GM12878 (cell line): ENCODE results near the gene DUOXA2. TPM values are rescaled to one million over a fixed set of nuclear protein-coding genes. Genes with fewer than 3 reads are reported as not detected.

ENCODE experiments used
- ATAC-seq: fragments of 200-7000 bp; cut with Tn5 transposase; 3 replicates; pipeline ENCODE4 v1.9.1; 2020; ENCODE audit warnings: mild to moderate bottlenecking, moderate library complexity
- BruUV-seq: library from RNA; stranded (reverse); fragments of 400-500 nt; replicated peaks from 2 replicates; lab custom pipeline; 2021; lab: Mats Ljungman, UMichigan
- CTCF ChIA-PET: fragments of 300-600 bp; sonication (Branson Sonifier 250); formaldehyde crosslinking; extraction: SDS; loops from one replicate; lab custom pipeline; 2021; ENCODE audit warnings: inconsistent platforms; lab: Yijun Ruan, JAX
- POLR2A ChIA-PET: fragments of 350-600 bp; formaldehyde crosslinking; extraction: SDS; loops from one replicate; lab custom pipeline; 2021; ENCODE audit warnings: inconsistent platforms; lab: Charles Lee
- RAD21 ChIA-PET: fragments of 300-600 bp; sonication (Branson Sonifier 250); formaldehyde crosslinking; loops from one replicate; lab custom pipeline; 2023; ENCODE audit warnings: antibody characterized with exemption; ENCODE audit not compliant: unreplicated experiment; lab: Charles Lee
- SMC1A ChIA-PET: fragments of 300-600 bp; sonication (Branson Sonifier 250); formaldehyde crosslinking; loops from one replicate; lab custom pipeline; 2023; ENCODE audit not compliant: unreplicated experiment, uncharacterized antibody; lab: Charles Lee
- DNase-seq: peaks from one replicate; pipeline ENCODE4 v3.0.0-alpha.2; 2011; ENCODE audit warnings: low read depth, low spot score
- FAIRE-seq: peaks from 3 replicates; lab custom pipeline; 2011; peaks lifted over from hg19 to GRCh38; lab: Jason Lieb, UNC
- H2AFZ ChIP-seq: 2 replicates; pipeline ENCODE4 v1.6.0; 2011; ENCODE audit warnings: low read depth, low read length, control low read depth; ENCODE audit not compliant: control insufficient read depth
- H3K27ac ChIP-seq: 2 replicates; pipeline ENCODE4 v1.5.1; 2011; ENCODE audit warnings: control low read depth; ENCODE audit not compliant: control insufficient read depth, insufficient read depth
- H3K27me3 ChIP-seq, 2 experiments: replicated peaks in 1 of 2; 2 replicates each; pipeline versions ENCODE4 v1.6.0 to v1.6.1; 2011; ENCODE audit warnings: low read length in 1 of 2; ENCODE audit not compliant: control insufficient read depth in 2 of 2, insufficient read depth in 2 of 2
- H3K36me3 ChIP-seq, 2 experiments: 2 replicates each; pipeline ENCODE4 v1.5.1; 2011; ENCODE audit warnings: low read length in 1 of 2; ENCODE audit not compliant: control insufficient read depth in 2 of 2, insufficient read depth in 2 of 2
- H3K4me1 ChIP-seq: 2 replicates; pipeline ENCODE4 v1.6.1; 2011; ENCODE audit warnings: mild to moderate bottlenecking, low read length, moderate library complexity, mixed read lengths; ENCODE audit not compliant: control insufficient read depth, insufficient read depth
- H3K4me2 ChIP-seq: 2 replicates; pipeline ENCODE4 v1.6.0; 2011; ENCODE audit warnings: control low read depth; ENCODE audit not compliant: control insufficient read depth, insufficient read depth
- H3K4me3 ChIP-seq: fragments of 200-600 bp; sonication (generic); 2 replicates; pipeline ENCODE4 v1.5.1; 2016
- H3K79me2 ChIP-seq: 2 replicates; pipeline ENCODE4 v1.6.0; 2011; ENCODE audit warnings: low read length; ENCODE audit not compliant: control insufficient read depth, insufficient read depth
- H3K9ac ChIP-seq: 2 replicates; pipeline ENCODE4 v1.8.0; 2011; ENCODE audit warnings: low read length, control low read depth, mixed read lengths; ENCODE audit not compliant: control insufficient read depth, insufficient read depth
- H3K9me3 ChIP-seq: replicated peaks from 3 replicates; pipeline ENCODE4 v1.5.1; 2011; ENCODE audit warnings: mild to moderate bottlenecking, low read length; ENCODE audit not compliant: control insufficient read depth, insufficient read depth
- H4K20me1 ChIP-seq: 2 replicates; pipeline ENCODE4 v1.6.0; 2011; ENCODE audit not compliant: control insufficient read depth, insufficient read depth
- FOXM1 ChIP-seq: IDR thresholded peaks from 2 replicates; pipeline ENCODE4 v1.6.1; 2012; ENCODE audit warnings: low read depth, mild to moderate bottlenecking, inconsistent platforms, low read length, moderate library complexity
- NKRF ChIP-seq: fragments of 450-650 bp; conservative IDR thresholded peaks from 2 replicates; pipeline ENCODE4 v1.6.1; 2017; ENCODE audit warnings: mild to moderate bottlenecking, moderate library complexity
- YBX1 ChIP-seq: fragments of 450-650 bp; IDR thresholded peaks from 2 replicates; pipeline ENCODE4 v1.6.1; 2016; ENCODE audit warnings: antibody characterized with exemption
- ZNF207 ChIP-seq: fragments of 450-650 bp; IDR thresholded peaks from 2 replicates; pipeline ENCODE4 v1.6.1; 2014; ENCODE audit warnings: antibody characterized with exemption, mild to moderate bottlenecking, borderline replicate concordance
- WGBS: methylation state at CpG from one replicate; pipeline ENCODE4 v1.1.6; 2016; ENCODE audit warnings: low lambda C conversion rate; ENCODE audit not compliant: insufficient replicate concordance, insufficient coverage; ENCODE audit errors: missing lambda C conversion rate; 5-methylcytosine and 5-hydroxymethylcytosine counted together
- in situ Hi-C: fragments of 300-500 bp; cut with MboI; formaldehyde crosslinking; loops from 9 replicates; pipeline ENCODE4 v1.14.3; 2018; ENCODE audit warnings: mixed read lengths
- intact Hi-C: fragments of 100-400 bp; cut with micrococcal nuclease; formaldehyde crosslinking; loops from one replicate; pipeline ENCODE4 v1.14.2; 2022; ENCODE audit not compliant: unreplicated experiment
- polyA plus RNA-seq, 11 experiments: library from polyadenylated mRNA; depleted of rRNA in 4 of 11; unstranded in 6 of 11; stranded (reverse) in 5 of 11; fragments of >200 nt; fragmentation: Nextera tagmentation in 4 of 11; fragmentation: Illumina TruSeq in 1 of 11; extraction: Ambion mirVana in 4 of 11; extraction: Trizol in 1 of 11; gene quantifications; 1 replicate in 1 of 11; 2 replicates in 10 of 11; pipeline versions ENCODE4 v1.2.1 to v1.2.3, GENCODE V29; 2011 to 2016; ENCODE audit warnings: inconsistent platforms in 2 of 11, missing spikeins in 2 of 11, low read depth in 1 of 11
- total RNA-seq, 4 experiments: library from RNA; depleted of rRNA in 3 of 4; stranded (reverse); fragments of >200 nt in 3 of 4; fragmentation: Illumina TruSeq in 1 of 4; extraction: Trizol in 1 of 4; gene quantifications; 2 replicates each; pipeline versions ENCODE4 v1.2.1 to v1.2.3, GENCODE V29; 2013 to 2021
- TF ChIP-seq, protein P1 (sequence below): IDR thresholded peaks from 2 replicates; pipeline ENCODE4 v1.6.1; 2011; ENCODE audit warnings: mild to moderate bottlenecking, low read depth, low read length, moderate library complexity; ENCODE audit not compliant: insufficient replicate concordance

DUOXA2 gene
- total and polyA plus RNA-seq, 10 of the 15 experiments (the other 5 are each of a cell fraction or from before 2014, with no cell fraction given): not detected

DNA sequence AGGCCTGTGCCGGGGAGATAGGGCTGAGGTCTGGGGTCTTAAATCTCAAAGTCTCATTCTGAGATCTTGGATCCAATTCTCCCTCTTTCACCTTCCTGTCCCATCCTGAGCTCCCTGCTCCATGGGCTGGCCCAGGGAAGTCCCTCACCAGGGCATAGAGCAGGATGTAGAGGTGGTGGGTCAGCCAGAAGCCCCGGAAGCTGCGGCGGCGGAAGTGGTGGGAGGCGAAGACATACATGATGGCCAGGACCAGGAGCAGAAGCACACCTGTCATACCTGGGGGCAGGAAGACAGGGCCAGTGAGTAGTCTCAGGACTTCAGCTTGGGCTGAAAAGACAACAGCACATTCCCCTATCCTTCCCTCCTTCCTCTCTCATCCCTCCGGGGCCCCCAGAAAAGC is 16.7 kb upstream of the DUOXA2 start:
- CTCF ChIA-PET: interaction anchor here (1.0 to 1.1 kb wide), 2 partner anchors 24 to 64 kb away, joined by 3 to 4 read pairs; no protein-coding TSS in a partner anchor
- 95% methylated on average over 7 of the region's 7 CpGs for WGBS
- in situ Hi-C loops (no loop called here), intact Hi-C loops (no loop called here)
- RAD21 ChIA-PET: no interaction called here
- SMC1A ChIA-PET: no interaction called here
- Histone ChIP-seq H3K9ac (no peak overlapping the region), H3K27me3 (no peaks in the 10 kb centered on the region; a peak in 2 of 4 replicates), H3K36me3 (no peaks in the 10 kb centered on the region), H3K9me3 (no peaks in the 10 kb centered on the region), H3K4me1 (no peaks in the 10 kb centered on the region), H3K27ac (no peak overlapping the region), H3K4me3 (no peak overlapping the region), H3K79me2 (no peaks in the 10 kb centered on the region), H4K20me1 (no peaks in the 10 kb centered on the region), H2AFZ (no peak overlapping the region), H3K4me2 (no peak overlapping the region)
- BruUV-seq: no TSS peak
- POLR2A ChIA-PET: interaction anchor here (0.6 kb wide), 1 partner anchor 217 kb away, joined by 3 read pairs; no protein-coding TSS in a partner anchor
- FAIRE-seq: no peak
- TF ChIP-seq ZNF207 (no peak), FOXM1 (no peak), YBX1 (no peak), NKRF (no peak)
- TF ChIP-seq, protein P1, sequence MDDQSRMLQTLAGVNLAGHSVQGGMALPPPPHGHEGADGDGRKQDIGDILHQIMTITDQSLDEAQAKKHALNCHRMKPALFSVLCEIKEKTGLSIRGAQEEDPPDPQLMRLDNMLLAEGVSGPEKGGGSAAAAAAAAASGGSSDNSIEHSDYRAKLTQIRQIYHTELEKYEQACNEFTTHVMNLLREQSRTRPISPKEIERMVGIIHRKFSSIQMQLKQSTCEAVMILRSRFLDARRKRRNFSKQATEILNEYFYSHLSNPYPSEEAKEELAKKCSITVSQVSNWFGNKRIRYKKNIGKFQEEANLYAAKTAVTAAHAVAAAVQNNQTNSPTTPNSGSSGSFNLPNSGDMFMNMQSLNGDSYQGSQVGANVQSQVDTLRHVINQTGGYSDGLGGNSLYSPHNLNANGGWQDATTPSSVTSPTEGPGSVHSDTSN: no peak
- no peak for DNase-seq
- no peak for ATAC-seq
